GM10266 (cell line): Measurements from ENCODE around the gene PLEKHH1.
A peak's percentile ranks its signal among the peaks of the same experiment; 100 is the strongest.

ENCODE experiments used
- DNase-seq: peaks from one replicate; pipeline ENCODE4 v3.0.0; 2012; ENCODE audit errors: extremely low spot score
- CTCF ChIP-seq: IDR thresholded peaks from 2 replicates; pipeline ENCODE4 v1.5.1; 2012; ENCODE audit warnings: mild to moderate bottlenecking, low read depth; ENCODE audit not compliant: control insufficient read depth, insufficient read depth; ENCODE audit errors: missing control alignments

Gene PLEKHH1

GRCh38 chr14:67570453-67570852, 37.4 kb downstream of the PLEKHH1 start:
- no peak for DNase-seq
- no peak for TF ChIP-seq CTCF

GRCh38 chr14:67571275-67571990, 38.3 kb downstream of the PLEKHH1 start:
- TF ChIP-seq CTCF, result peak; percentile 93
- DNase-seq, result peak; percentile 72

GRCh38 chr14:67571991-67572323, 38.9 kb downstream of the PLEKHH1 start:
- no peak for DNase-seq
- no peak for TF ChIP-seq CTCF

- DNase-seq, result no peak
These were observed 39.5 kb downstream of the PLEKHH1 start for GRCh38 chr14:67572608-67573007.

GRCh38 chr14:67573228-67574010, 40.3 kb downstream of the PLEKHH1 start:
- no peak for DNase-seq
- no peak for TF ChIP-seq CTCF

More at GRCh38 chr14:67572608-67573007, 39.5 kb downstream of the PLEKHH1 start:
- TF ChIP-seq CTCF, result no peak

- no peak for DNase-seq
- TF ChIP-seq CTCF, result no peak
These were observed 41.1 kb downstream of the PLEKHH1 start for GRCh38 chr14:67574156-67574555.

GRCh38 chr14:67574806-67575205, 41.7 kb downstream of the PLEKHH1 start:
- DNase-seq, result no peak
- no peak for TF ChIP-seq CTCF
